Activated CD8-positive, alpha-beta memory T cell treated with anti-CD3 and anti-CD28 coated beads for 24 hours (primary cell): ENCODE data around the gene SLC30A2.
"Not testable (repeated sequence)": the region's sequence is repeated elsewhere in the genome, so short reads cannot be mapped to it uniquely, and the experiment has no call there.

Source experiments
- DNase-seq: peaks from one replicate; pipeline ENCODE4 v3.0.0-alpha.2; 2020

SLC30A2 gene

GRCh38 chr1:26045722-26046245 lies at the start of gene SLC30A2:
Gene SLC30A2, minus strand, starts transcription at chr1:26046118. Its CDS starts 222 bp downstream, at chr1:26045896.
- no peak for DNase-seq

GRCh38 chr1:26094677-26095383 lies 48.9 kb upstream of the SLC30A2 start:
- no peak for DNase-seq

GRCh38 chr1:26094076-26094669 lies 48.3 kb upstream of the SLC30A2 start:
- DNase-seq: no peak

GRCh38 chr1:26093569-26093968 lies 47.7 kb upstream of the SLC30A2 start:
- DNase-seq: not testable (repeated sequence)

GRCh38 chr1:26092422-26092821 lies 46.5 kb upstream of the SLC30A2 start:
- DNase-seq: no peak

- no peak for DNase-seq
Measured at GRCh38 chr1:26090893-26091292, 45.0 kb upstream of the SLC30A2 start.

GRCh38 chr1:26089125-26089524 lies 43.2 kb upstream of the SLC30A2 start:
- no peak for DNase-seq

- DNase-seq: no peak
Measured at GRCh38 chr1:26084844-26085243, 38.9 kb upstream of the SLC30A2 start.

- no peak for DNase-seq
Measured at GRCh38 chr1:26084091-26084561, 38.2 kb upstream of the SLC30A2 start.

- DNase-seq: no peak
Measured at GRCh38 chr1:26083208-26083607, 37.3 kb upstream of the SLC30A2 start.

- no peak for DNase-seq
Measured at GRCh38 chr1:26082020-26082350, 36.1 kb upstream of the SLC30A2 start.

GRCh38 chr1:26081267-26082019 lies 35.5 kb upstream of the SLC30A2 start:
- no peak for DNase-seq

GRCh38 chr1:26079960-26080814 lies 34.3 kb upstream of the SLC30A2 start:
- no peak for DNase-seq

GRCh38 chr1:26079178-26079563 lies 33.3 kb upstream of the SLC30A2 start:
- no peak for DNase-seq

GRCh38 chr1:26078286-26079177 lies 32.6 kb upstream of the SLC30A2 start:
- no peak for DNase-seq

GRCh38 chr1:26077524-26077923 lies 31.6 kb upstream of the SLC30A2 start:
- no peak for DNase-seq

- DNase-seq: no peak
Measured at GRCh38 chr1:26075421-26076144, 29.7 kb upstream of the SLC30A2 start.

- DNase-seq: no peak
Measured at GRCh38 chr1:26072305-26072704, 26.4 kb upstream of the SLC30A2 start.

- DNase-seq: no peak
Measured at GRCh38 chr1:26070963-26071342, 25.0 kb upstream of the SLC30A2 start.

GRCh38 chr1:26070296-26070962 lies 24.5 kb upstream of the SLC30A2 start:
- DNase-seq: no peak

- no peak for DNase-seq
Measured at GRCh38 chr1:26069941-26070295, 24.0 kb upstream of the SLC30A2 start.
